HG02973 (cell line): ENCODE data around the gene AUTS2.
"Not testable (repeated sequence)": the region's sequence is repeated elsewhere in the genome, so short reads cannot be mapped to it uniquely, and the experiment has no call there.

Experiments
- ATAC-seq: cut with Tn5 transposase; IDR thresholded peaks from one replicate; pipeline ENCODE4 v1.9.1; 2021; ENCODE audit warnings: moderate library complexity; ENCODE audit not compliant: unreplicated experiment

Gene AUTS2

DNA sequence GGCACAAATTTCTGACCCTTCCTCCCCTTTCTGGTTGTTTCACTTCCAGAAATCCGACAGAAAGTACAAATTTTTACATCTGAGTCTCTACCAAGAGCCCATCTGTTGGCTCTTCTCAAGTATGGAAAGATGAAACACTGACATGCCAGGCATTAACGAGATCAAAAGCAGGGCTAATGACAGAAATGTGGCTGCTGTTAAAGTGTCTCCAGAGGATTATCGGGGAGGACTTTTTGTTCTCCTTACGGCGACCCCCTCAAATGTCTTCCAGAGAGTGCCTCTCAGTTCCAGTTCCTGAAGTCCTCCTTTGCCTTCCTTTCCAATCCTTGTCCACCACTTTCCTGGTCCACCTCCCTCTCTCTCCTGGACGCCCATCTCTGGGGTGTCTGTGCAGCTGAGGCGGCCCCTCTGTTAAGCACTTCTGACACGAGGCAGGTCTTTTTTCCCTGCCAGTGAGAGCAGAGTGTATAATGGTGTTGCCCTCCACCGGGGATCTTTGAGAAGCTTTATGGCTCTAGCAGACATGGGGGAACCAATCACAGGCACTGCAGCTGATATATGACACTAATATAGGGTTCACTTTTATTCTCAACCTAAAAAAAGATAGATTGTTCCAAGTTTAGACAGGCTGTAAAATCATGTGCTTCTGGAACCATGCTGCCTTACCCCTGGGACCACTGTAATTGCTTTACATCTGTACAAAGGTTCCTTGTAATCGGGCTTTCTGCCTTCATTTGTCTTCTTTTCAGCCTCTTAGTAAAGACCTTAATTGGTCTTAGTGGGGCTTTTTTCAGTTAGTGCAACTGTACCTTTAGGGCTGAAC lies 757.1 kb downstream of the AUTS2 start:
- ATAC-seq = no peak

GRCh38 chr7:70356085-70356786 lies 758.0 kb downstream of the AUTS2 start:
- no peak for ATAC-seq

GRCh38 chr7:70356787-70357328 lies 758.6 kb downstream of the AUTS2 start:
- ATAC-seq = no peak

GRCh38 chr7:70360557-70360956 lies 762.3 kb downstream of the AUTS2 start:
- ATAC-seq = no peak

DNA sequence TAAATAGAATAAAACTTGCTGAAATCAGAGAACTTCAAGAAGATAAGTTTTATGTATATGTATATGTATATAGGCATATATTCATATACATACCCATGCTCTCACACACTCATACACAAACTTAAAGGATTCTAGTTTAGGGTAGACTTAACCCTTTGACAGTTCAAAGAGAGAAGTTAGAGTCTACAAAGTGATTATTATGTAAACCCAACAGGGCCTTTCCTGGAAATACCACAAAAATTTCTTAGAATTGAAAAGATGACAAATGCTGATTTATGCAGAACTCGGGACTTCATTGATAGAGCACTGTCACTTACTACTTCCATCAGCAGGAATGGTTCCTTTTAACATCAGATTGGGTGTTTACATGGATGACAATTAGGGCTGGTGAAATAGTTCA lies 763.5 kb downstream of the AUTS2 start:
- no peak for ATAC-seq

- ATAC-seq = not testable (repeated sequence)
Observed at GRCh38 chr7:70364393-70364792, 766.1 kb downstream of the AUTS2 start.

DNA sequence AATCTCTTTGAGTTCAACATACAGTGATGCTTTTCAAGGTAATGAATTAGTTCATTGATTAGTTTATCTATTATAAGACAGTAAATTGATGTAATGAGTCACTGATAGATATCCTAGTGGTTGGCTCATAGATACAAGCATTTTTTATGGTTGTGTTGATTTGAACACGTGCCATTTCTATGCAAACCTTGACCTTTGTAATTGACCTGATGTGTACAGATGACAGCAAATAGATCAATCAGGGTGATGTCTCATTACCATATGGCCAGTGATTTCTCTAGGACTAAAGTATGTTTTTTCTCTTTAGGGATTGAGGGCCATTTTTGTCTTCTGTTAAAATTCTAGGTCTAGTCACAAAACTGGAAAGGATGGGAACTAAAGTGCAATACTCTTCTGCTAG lies 773.4 kb downstream of the AUTS2 start:
- no peak for ATAC-seq

DNA sequence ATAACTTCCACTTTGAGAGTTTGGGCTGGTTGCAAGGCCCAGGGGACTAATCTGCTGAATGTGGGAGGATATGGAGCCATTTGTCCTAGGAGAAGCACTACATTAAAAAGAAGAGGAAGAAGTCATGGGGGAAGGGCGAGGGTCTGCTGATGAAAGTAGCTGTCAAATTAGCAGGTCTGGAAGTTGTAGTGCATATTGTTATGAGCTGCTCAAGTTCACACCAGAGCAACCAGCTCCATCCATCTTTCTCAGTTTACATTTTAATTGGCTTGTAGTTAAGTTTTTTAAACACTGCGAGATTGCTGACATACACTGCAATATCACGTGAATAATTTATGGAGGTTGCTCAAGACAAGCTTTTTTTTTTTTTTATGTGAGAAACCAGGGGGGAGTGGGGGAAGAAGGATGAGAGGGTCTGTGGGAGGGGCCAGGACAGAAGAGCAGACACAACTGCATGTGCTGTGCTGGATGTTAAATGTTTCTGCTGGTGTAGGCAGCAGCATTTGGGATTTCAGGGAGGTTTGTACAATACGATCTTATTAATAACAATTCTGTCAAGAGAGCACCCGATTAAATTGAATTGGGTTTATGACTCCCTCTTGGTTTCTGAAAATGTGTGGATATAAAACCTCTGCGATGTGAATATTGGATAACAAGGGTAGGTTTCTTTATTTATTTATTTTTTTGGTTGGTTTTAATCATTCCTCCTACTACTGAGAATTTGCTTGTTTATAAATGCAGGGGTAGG lies 774.7 kb downstream of the AUTS2 start:
- no peak for ATAC-seq

DNA sequence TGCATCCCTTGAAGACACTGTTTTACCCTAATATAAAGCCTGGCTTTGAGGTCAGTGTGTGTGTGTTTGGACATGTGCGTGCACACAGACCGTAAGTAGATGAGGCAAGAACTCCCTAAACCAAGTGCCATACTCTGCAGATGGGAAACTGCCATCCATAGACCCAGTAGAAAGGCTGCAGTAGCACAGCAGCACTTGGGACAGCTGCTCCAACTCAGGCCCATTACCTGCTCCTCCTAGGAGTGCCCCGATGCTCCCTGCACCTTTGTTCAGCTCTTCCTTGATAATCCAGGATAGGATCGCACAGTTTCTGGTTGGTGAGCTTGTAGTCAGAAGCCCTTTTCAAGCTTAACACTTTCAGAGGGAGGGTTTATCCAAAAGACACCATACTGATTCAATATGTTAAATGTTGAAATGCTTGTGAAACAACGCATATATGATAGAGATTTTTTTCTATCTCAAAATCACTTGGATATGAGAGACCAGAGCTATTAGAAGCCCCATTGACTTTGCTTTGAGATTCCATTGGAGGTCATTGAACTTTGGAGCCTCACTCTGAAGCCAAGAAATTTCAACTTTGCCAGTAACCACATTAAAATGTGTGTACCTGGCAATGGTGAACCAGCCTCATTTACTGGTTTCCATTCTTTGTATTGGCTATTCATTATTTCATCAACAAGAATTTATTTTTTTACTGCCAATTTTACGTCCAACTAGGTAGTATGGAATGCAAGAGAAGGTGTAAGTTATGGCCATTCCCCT lies 776.7 kb downstream of the AUTS2 start:
- no peak for ATAC-seq

- ATAC-seq = no peak
Observed at GRCh38 chr7:70376561-70377031, 778.3 kb downstream of the AUTS2 start.

GRCh38 chr7:70377957-70378356 lies 779.7 kb downstream of the AUTS2 start:
- ATAC-seq = no peak

DNA sequence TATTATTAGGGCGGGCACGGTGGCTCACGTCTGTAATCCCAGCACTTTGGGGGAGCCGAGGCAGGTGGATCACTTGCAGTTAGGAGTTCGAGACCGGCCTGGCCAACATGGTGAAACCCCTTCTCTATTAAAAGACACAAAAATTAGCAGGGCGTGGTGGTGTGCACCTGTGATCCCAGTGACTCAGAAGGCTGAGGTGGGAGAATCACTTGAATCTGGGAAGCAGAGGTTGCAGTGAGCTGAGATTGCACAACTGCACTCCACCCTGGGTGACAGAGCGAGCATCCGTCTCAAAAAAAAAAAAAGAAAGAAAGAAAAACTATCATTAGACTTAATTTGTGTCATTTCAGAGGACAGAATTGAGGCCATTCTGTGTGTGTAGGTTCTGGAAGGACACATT lies 780.9 kb downstream of the AUTS2 start:
- ATAC-seq = no peak

DNA sequence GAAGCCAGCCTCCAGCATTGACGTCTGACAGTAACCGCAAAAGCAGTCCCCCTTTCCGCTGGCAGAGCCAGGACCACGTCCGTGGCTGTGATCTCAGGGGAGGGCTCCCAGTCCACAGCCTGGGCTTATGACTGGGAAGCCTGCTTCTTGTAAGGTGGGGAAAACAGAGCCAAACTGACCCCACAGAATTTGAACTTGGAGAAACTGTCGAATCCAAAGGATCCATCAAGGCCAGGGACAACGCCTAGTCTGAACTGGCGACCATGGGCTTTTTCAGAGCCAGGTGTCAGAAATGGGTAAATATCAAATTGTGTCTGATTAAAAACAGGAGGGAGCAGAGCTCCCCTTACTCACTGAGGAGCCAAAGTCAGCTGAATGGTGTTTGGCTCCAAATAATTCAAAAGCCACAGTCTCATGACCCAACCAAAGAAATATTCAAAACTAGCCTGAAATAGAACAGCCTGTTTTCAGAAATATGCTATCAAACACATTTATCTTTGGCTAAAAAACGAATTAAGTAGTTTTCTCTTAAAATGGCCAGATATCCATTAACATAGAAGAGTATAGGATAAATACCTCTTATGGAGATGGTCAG lies 782.2 kb downstream of the AUTS2 start:
- ATAC-seq = no peak

DNA sequence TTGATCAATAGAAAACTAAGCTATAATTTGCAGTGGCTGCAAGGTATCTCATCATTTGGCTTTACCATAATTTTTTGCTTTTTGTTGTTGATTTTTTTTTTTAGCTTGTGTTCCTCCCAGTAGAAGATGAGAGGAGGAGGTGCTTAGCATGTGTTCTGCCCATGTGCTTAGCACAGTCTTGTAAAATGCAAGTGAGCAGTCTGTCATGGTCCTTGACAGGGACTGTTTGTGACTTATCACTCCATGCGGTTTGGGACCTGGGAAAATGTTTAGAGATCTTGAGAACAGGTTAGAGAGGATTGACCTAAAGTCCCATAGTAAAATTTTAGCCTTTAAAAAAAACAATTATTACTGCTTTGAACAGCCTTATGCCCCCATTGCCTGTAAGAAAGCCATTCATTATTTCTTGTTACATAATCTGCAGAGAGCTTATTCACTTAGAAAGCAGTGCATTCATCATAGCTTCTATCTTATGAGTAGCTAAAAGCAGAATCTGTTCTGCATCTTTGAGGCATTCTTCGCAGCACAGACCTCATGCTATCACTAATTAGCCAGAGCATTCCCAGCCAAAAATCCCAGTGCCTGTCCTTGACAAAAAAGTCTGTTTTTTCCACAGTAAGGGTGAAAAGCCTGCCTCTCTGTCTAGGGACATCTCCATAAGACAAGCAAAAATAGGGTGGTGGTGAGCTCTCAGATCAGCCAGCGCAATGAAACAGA lies 784.9 kb downstream of the AUTS2 start:
- ATAC-seq = no peak

- no peak for ATAC-seq
Observed at GRCh38 chr7:70384024-70384423, 785.7 kb downstream of the AUTS2 start.

DNA sequence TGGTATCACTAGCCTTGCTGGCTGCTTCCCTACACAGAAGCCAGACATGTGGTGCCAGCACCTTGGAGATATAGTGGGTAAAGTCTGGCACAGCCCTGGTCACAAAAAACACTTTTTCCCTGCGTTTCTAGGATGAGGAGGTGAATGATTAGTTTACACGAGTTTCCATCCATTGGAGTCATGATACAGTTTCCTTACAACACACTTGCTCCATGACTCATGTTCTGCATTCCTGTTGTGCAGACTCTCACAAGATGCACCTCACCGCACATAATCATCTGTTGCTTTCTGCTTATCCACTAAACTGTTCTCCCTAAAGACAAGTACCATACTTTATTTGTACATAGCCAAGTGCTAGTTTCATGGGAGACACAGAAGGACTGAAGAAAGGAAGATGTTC lies 786.6 kb downstream of the AUTS2 start:
- no peak for ATAC-seq

GRCh38 chr7:70387217-70387616 lies 788.9 kb downstream of the AUTS2 start:
- ATAC-seq = no peak

DNA sequence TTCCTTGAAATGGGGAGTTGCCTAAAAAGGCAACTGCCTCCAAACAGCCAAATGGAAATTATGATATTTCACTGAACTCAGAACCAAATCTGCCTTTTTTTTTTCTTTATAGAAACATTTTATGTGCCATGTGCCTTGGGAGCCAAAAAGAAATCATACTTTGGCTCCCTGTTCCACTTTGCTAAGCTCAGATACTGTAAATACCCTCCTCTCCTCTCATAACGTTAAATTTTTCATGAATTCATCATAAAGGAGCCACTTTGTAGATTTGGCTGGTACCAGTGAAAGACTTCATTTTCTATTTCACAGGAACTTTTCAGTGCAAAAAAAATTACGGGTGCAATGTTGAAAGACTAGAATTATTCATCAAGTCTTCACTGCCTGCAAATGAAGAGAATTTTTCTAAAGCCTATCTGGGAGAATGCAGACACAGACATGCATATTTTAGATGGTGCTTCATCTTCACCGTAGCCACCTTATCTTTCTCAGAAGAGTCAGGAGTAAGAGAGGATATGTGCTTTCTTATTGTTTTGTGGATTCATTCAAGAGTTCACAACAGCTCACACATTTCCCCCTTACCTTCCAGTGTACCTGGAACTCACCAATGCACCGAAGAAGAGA lies 791.4 kb downstream of the AUTS2 start:
- ATAC-seq = no peak

DNA sequence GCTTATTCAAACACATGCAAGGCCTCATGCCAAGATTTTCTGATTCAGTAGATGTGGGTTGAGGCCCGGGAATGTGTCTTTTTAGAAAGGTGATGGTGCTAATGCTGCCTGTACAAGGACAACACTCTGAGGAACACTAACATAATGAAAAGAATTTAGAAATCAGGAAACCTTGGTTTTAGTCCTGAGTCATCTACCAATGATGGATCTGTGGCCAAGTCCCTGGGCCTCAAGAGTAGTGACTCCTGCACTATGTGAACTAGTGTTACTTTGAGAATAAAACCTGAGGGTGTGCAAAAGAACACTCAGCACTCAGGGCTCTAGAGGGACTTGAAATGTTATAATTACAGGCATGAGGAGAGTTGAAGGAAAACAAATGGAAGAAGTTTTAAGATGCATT lies 792.0 kb downstream of the AUTS2 start:
- ATAC-seq = no peak
